ENCODE data around the gene GCC2. TPM values are rescaled to one million over a fixed set of nuclear protein-coding genes. Genes with fewer than 3 reads are reported as not detected.
"Not testable (repeated sequence)": the region's sequence is repeated elsewhere in the genome, so short reads cannot be mapped to it uniquely, and the experiment has no call there.

The GCC2 gene
- total and polyA plus RNA-seq, 2 donors (not counting 3 experiments of a cell fraction or from before 2014, with no cell fraction given), result 4.1 to 38.7 TPM

GRCh38 chr2:108514478-108514877, 65.5 kb downstream of the GCC2 start:
- BruUV-seq (replicated peaks); POLR2A ChIA-PET; DNase-seq (ENCODE audit: low read depth, low spot score); CTCF ChIA-PET; H3K27ac ChIP-seq (ENCODE audit: insufficient read depth, low read depth, low read length); H3K27me3 ChIP-seq (ENCODE audit: control insufficient read depth in 2 of 2, insufficient read depth in 2 of 2, low read length in 2 of 2); dilution Hi-C loops (cut with MboI; ENCODE audit: extremely low pct_ligation_motif_present, low sequenced_read_pairs); intact Hi-C loops (cut with micrococcal nuclease); H3K9me1 ChIP-seq (replicated peaks; ENCODE audit: control insufficient read depth, extremely low read depth, insufficient read depth, low read length); H3K36me3 ChIP-seq (ENCODE audit: control insufficient read depth in 2 of 2, extremely low read depth in 1 of 2, insufficient read depth in 2 of 2, low read length in 2 of 2); H2AFZ ChIP-seq (ENCODE audit: low read depth, low read length); FAIRE-seq; H3K9me3 ChIP-seq (replicated peaks; ENCODE audit: control insufficient read depth, insufficient read depth, low read length); H3K79me2 ChIP-seq (ENCODE audit: control insufficient read depth, insufficient read depth, low read length); H3K4me2 ChIP-seq (ENCODE audit: insufficient read depth, low read length); H3K9ac ChIP-seq (replicated peaks; ENCODE audit: extremely low read depth, insufficient read depth, low read length); H3K4me1 ChIP-seq (ENCODE audit: control insufficient read depth, extremely low read depth, insufficient read depth, low read length); H4K20me1 ChIP-seq (replicated peaks; ENCODE audit: control insufficient read depth, extremely low read depth, insufficient read depth, low read length); H3K4me3 ChIP-seq (replicated peaks in 1 of 3; ENCODE audit: insufficient read depth in 1 of 3, low read depth in 1 of 3, low read length in 3 of 3): not testable (repeated sequence)

- POLR2A ChIA-PET; H2AFZ ChIP-seq (ENCODE audit: low read depth, low read length); H3K4me3 ChIP-seq (replicated peaks in 1 of 3; ENCODE audit: insufficient read depth in 1 of 3, low read depth in 1 of 3, low read length in 3 of 3); dilution Hi-C loops (cut with MboI; ENCODE audit: extremely low pct_ligation_motif_present, low sequenced_read_pairs); H3K4me2 ChIP-seq (ENCODE audit: insufficient read depth, low read length); FAIRE-seq; H4K20me1 ChIP-seq (replicated peaks; ENCODE audit: control insufficient read depth, extremely low read depth, insufficient read depth, low read length); H3K9me3 ChIP-seq (replicated peaks; ENCODE audit: control insufficient read depth, insufficient read depth, low read length); H3K36me3 ChIP-seq (ENCODE audit: control insufficient read depth in 2 of 2, extremely low read depth in 1 of 2, insufficient read depth in 2 of 2, low read length in 2 of 2); H3K9ac ChIP-seq (replicated peaks; ENCODE audit: extremely low read depth, insufficient read depth, low read length); H3K79me2 ChIP-seq (ENCODE audit: control insufficient read depth, insufficient read depth, low read length); H3K27me3 ChIP-seq (ENCODE audit: control insufficient read depth in 2 of 2, insufficient read depth in 2 of 2, low read length in 2 of 2); H3K27ac ChIP-seq (ENCODE audit: insufficient read depth, low read depth, low read length); H3K4me1 ChIP-seq (ENCODE audit: control insufficient read depth, extremely low read depth, insufficient read depth, low read length); BruUV-seq (replicated peaks); CTCF ChIA-PET; DNase-seq (ENCODE audit: low read depth, low spot score); intact Hi-C loops (cut with micrococcal nuclease); H3K9me1 ChIP-seq (replicated peaks; ENCODE audit: control insufficient read depth, extremely low read depth, insufficient read depth, low read length): not testable (repeated sequence)
Observed at GRCh38 chr2:108524688-108525087, 75.7 kb downstream of the GCC2 start.

- H2AFZ ChIP-seq (ENCODE audit: low read depth, low read length); H3K4me1 ChIP-seq (ENCODE audit: control insufficient read depth, extremely low read depth, insufficient read depth, low read length); H3K27ac ChIP-seq (ENCODE audit: insufficient read depth, low read depth, low read length); FAIRE-seq; H3K9ac ChIP-seq (replicated peaks; ENCODE audit: extremely low read depth, insufficient read depth, low read length); dilution Hi-C loops (cut with MboI; ENCODE audit: extremely low pct_ligation_motif_present, low sequenced_read_pairs); H3K4me2 ChIP-seq (ENCODE audit: insufficient read depth, low read length); H3K36me3 ChIP-seq (ENCODE audit: control insufficient read depth in 2 of 2, extremely low read depth in 1 of 2, insufficient read depth in 2 of 2, low read length in 2 of 2); CTCF ChIA-PET; DNase-seq (ENCODE audit: low read depth, low spot score); H3K4me3 ChIP-seq (replicated peaks in 1 of 3; ENCODE audit: insufficient read depth in 1 of 3, low read depth in 1 of 3, low read length in 3 of 3); H3K79me2 ChIP-seq (ENCODE audit: control insufficient read depth, insufficient read depth, low read length); intact Hi-C loops (cut with micrococcal nuclease); H3K9me1 ChIP-seq (replicated peaks; ENCODE audit: control insufficient read depth, extremely low read depth, insufficient read depth, low read length); BruUV-seq (replicated peaks); H3K27me3 ChIP-seq (ENCODE audit: control insufficient read depth in 2 of 2, insufficient read depth in 2 of 2, low read length in 2 of 2); H4K20me1 ChIP-seq (replicated peaks; ENCODE audit: control insufficient read depth, extremely low read depth, insufficient read depth, low read length); H3K9me3 ChIP-seq (replicated peaks; ENCODE audit: control insufficient read depth, insufficient read depth, low read length); POLR2A ChIA-PET: not testable (repeated sequence)
Observed at GRCh38 chr2:108525258-108525657, 76.3 kb downstream of the GCC2 start.
